AG09319 (cell line): Measurements from ENCODE around the gene REX1BD.

Experiments
- DNase-seq: peaks from one replicate; pipeline ENCODE4 v3.0.0-alpha.2; 2010; ENCODE audit warnings: low read depth; ENCODE audit errors: extremely low read depth
- CTCF ChIP-seq: IDR thresholded peaks from 2 replicates; pipeline ENCODE4 v1.5.1; 2011; ENCODE audit warnings: low read depth, mild to moderate bottlenecking, inconsistent platforms, low read length, moderate library complexity

The REX1BD gene

GRCh38 chr19:18610245-18610555 lies 21.6 kb downstream of the REX1BD start:
- DNase-seq: no peak
- no peak for TF ChIP-seq CTCF

- TF ChIP-seq CTCF: no peak
- DNase-seq: no peak
Observed at GRCh38 chr19:18610556-18611326, 22.1 kb downstream of the REX1BD start.

- TF ChIP-seq CTCF: no peak
Observed at GRCh38 chr19:18611327-18612050, 22.9 kb downstream of the REX1BD start.

GRCh38 chr19:18612051-18612771 lies 23.6 kb downstream of the REX1BD start:
- TF ChIP-seq CTCF: no peak
- DNase-seq: no peak

More at GRCh38 chr19:18611327-18612050, 22.9 kb downstream of the REX1BD start:
- no peak for DNase-seq

DNA sequence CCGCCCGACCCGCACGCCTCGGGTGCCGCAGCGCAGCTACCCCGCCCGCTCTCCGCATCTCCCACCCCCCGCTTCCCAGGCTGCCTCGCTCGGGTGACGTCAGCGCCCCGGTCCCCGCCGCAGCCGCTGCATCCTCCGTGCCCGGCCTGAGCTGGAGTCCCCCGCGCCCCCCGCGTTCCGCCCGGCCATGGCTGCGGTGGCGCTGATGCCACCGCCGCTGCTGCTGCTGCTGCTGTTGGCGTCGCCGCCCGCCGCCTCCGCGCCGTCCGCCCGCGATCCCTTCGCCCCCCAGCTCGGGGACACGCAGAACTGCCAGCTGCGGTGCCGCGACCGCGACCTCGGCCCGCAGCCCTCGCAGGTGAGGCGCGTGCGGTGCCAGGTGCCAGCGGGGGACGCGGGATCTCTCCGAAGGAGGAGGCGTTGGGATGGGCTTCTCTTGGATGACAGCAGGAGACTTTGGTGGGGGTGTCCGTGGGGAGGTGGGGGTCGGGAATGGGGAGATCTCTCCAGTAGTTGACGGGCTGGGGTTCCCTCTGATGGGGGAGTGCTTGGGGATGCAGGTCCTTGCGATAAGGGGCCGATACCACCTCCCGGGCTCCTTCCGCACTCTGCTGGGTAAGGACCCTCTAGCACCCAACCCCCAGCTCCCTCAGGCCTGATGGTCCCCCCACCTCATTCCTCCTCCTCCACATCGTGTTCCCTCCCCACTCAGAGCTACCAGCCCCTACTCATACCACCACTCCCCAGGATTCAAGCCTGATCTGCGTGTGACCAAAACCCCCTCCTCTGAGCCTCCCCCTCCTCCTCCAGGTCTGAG lies 24.4 kb downstream of the REX1BD start, which contains the start of gene TMEM59L:
Gene TMEM59L, plus strand, starts transcription at position 99 of the 817 bp plus-strand sequence. Its CDS starts 89 bp downstream, at position 188.
- no peak for TF ChIP-seq CTCF
- no peak for DNase-seq

DNA sequence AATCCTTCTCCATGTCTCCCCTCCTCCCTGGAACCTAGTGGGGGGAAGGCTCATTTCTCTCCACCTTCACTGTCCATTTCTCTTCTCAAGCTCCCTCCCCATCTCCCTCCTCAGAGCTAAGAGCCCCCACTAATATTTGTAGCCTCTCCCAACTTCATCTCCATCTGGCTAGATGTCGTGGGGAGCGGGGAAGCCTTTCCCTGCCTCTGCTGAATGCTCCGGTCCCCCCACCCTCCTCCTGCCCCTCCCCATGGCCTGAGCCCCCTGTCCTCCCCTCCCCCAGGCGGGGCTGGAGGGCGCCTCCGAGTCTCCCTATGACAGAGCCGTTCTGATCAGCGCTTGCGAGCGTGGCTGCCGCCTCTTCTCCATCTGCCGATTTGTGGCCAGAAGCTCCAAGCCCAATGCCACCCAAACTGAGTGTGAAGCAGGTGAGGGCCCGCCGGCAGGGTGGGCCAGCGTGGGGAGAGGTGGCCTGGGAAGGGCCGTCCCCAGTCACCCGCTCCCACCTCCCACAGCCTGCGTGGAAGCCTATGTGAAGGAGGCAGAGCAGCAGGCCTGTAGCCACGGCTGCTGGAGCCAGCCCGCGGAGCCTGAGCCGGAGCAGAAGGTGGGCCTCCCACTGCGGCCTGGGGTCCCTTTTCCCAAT lies 25.1 kb downstream of the REX1BD start:
- no peak for TF ChIP-seq CTCF
- no peak for DNase-seq
